K562 (cell line): ENCODE data around the gene HOXA9. TPM values are rescaled to one million over a fixed set of nuclear protein-coding genes. Genes with fewer than 3 reads are reported as not detected.

ENCODE experiments used
- ATAC-seq: fragments of 200-7000 bp; cut with Tn5 transposase; 3 replicates; pipeline ENCODE4 v1.9.1; 2020; ENCODE audit warnings: moderate library complexity
- BruUV-seq: library from RNA; stranded (reverse); fragments of 400-500 nt; replicated peaks from 2 replicates; lab custom pipeline; 2021; lab: Mats Ljungman, UMichigan
- CTCF ChIA-PET: fragments of 300-600 bp; formaldehyde crosslinking; extraction: SDS; loops from one replicate; lab custom pipeline; 2021; ENCODE audit warnings: low intra/inter-chr PET ratio; lab: Yijun Ruan, JAX
- POLR2A ChIA-PET: fragments of 300-600, 350-650 bp; sonication (Branson Sonifier 250); formaldehyde crosslinking; extraction: SDS; loops from one replicate; lab custom pipeline; 2021; ENCODE audit warnings: antibody characterized with exemption, inconsistent platforms; lab: Yijun Ruan, JAX
- DNase-seq, 4 experiments: peaks; one replicate each; pipeline versions ENCODE4 v3.0.0 to v3.0.0-alpha.2; 2011 to 2018; ENCODE audit warnings: low spot score in 3 of 4, mixed read lengths in 3 of 4; ENCODE audit errors: extremely low read depth in 1 of 4
- FAIRE-seq: peaks from 2 replicates; lab custom pipeline; 2011; peaks lifted over from hg19 to GRCh38; lab: Jason Lieb, UNC
- H2AFZ ChIP-seq: 2 replicates; pipeline ENCODE4 v1.6.0; 2011; ENCODE audit warnings: low read depth, low read length, control low read depth, inconsistent platforms
- H3K27ac ChIP-seq: fragments of 200-600 bp; 3 replicates; pipeline ENCODE4 v1.8.0; 2011; ENCODE audit warnings: low read depth, mild to moderate bottlenecking, control low read depth, inconsistent platforms, low read length, moderate library complexity, mixed read lengths; ENCODE audit errors: extremely low read depth
- H3K27me3 ChIP-seq, 2 experiments: fragments of 300-600 bp in 1 of 2; 2 replicates in 1 of 2; 3 replicates in 1 of 2; pipeline versions ENCODE4 v1.6.0 to v1.8.0; 2011; ENCODE audit warnings: inconsistent platforms in 2 of 2, low read length in 2 of 2, mild to moderate bottlenecking in 1 of 2, mixed read lengths in 1 of 2, moderate library complexity in 1 of 2; ENCODE audit not compliant: control insufficient read depth in 2 of 2, insufficient read depth in 2 of 2
- H3K36me3 ChIP-seq: fragments of 300-600 bp; 3 replicates; pipeline ENCODE4 v1.8.0; 2011; ENCODE audit warnings: mild to moderate bottlenecking, low read length, inconsistent platforms; ENCODE audit not compliant: control insufficient read depth, insufficient read depth
- H3K4me1 ChIP-seq, 2 experiments: fragments of 200-600 bp in 1 of 2; replicated peaks in 1 of 2; 2 replicates in 1 of 2; 3 replicates in 1 of 2; pipeline versions ENCODE4 v1.5.1 to v1.8.0; 2011; ENCODE audit warnings: inconsistent platforms in 2 of 2, low read length in 2 of 2, mild to moderate bottlenecking in 1 of 2, mixed read lengths in 1 of 2, moderate library complexity in 1 of 2; ENCODE audit not compliant: control insufficient read depth in 2 of 2, insufficient read depth in 2 of 2
- H3K4me2 ChIP-seq: 2 replicates; pipeline ENCODE4 v1.6.1; 2011; ENCODE audit warnings: low read length, control low read depth, inconsistent platforms, mixed read lengths; ENCODE audit not compliant: insufficient read depth
- H3K4me3 ChIP-seq: fragments of 200-600 bp; sonication (generic), shearing (Covaris generic); 2 replicates; pipeline ENCODE4 v1.5.1; 2016; ENCODE audit warnings: control low read depth, inconsistent platforms
- H3K79me2 ChIP-seq: fragments of 200-600 bp; 3 replicates; pipeline ENCODE4 v1.8.0; 2011; ENCODE audit warnings: low read length, inconsistent platforms; ENCODE audit not compliant: control insufficient read depth, insufficient read depth
- H3K9ac ChIP-seq, 2 experiments: 2 replicates each; pipeline versions ENCODE4 v1.6.0 to v1.6.1; 2011; ENCODE audit warnings: low read depth in 2 of 2, low read length in 2 of 2, control low read depth in 1 of 2, inconsistent platforms in 1 of 2, mild to moderate bottlenecking in 1 of 2, mixed read lengths in 1 of 2; ENCODE audit not compliant: insufficient read depth in 1 of 2
- H3K9me1 ChIP-seq: one replicate; pipeline ENCODE4 v1.6.0; 2011; ENCODE audit warnings: inconsistent platforms, mild to moderate bottlenecking, low read length, moderate library complexity; ENCODE audit not compliant: control insufficient read depth, insufficient read depth
- H3K9me3 ChIP-seq: replicated peaks from 2 replicates; pipeline ENCODE4 v1.5.1; 2011; ENCODE audit warnings: low read depth, low read length, inconsistent platforms; ENCODE audit not compliant: control insufficient read depth, insufficient read depth
- H4K20me1 ChIP-seq: replicated peaks from 2 replicates; pipeline ENCODE4 v1.6.1; 2011; ENCODE audit warnings: low read length, inconsistent platforms, mixed read lengths; ENCODE audit not compliant: control insufficient read depth, insufficient read depth
- CC2D1A ChIP-seq: fragments of 450-650 bp; IDR thresholded peaks from 2 replicates; pipeline ENCODE4 v1.6.1; 2017; ENCODE audit warnings: mild to moderate bottlenecking
- CHD1 ChIP-seq: fragments of 200-600 bp; sonication (generic); IDR thresholded peaks from one replicate; pipeline ENCODE4 v1.6.1; 2012; ENCODE audit warnings: mild to moderate bottlenecking, moderate library complexity, low read length, inconsistent platforms
- CREB1 ChIP-seq, 2 experiments: sonication (generic) in 1 of 2; formaldehyde crosslinking in 1 of 2; IDR thresholded peaks; 2 replicates each; pipeline versions ENCODE4 v1.6.1 to v1.8.0; 2012 to 2022; ENCODE audit warnings: inconsistent platforms in 1 of 2, mild to moderate bottlenecking in 1 of 2, missing genetic modification reagents in 1 of 2, moderate library complexity in 1 of 2
- HNRNPL ChIP-seq: fragments of 200-400 bp; formaldehyde crosslinking; IDR thresholded peaks from 2 replicates; pipeline ENCODE4 v1.6.1; 2017; ENCODE audit warnings: low read depth, mild to moderate bottlenecking, low read length
- NCOA4 ChIP-seq: fragments of 450-650 bp; IDR thresholded peaks from 2 replicates; pipeline ENCODE4 v1.6.1; 2018; ENCODE audit warnings: mild to moderate bottlenecking; ENCODE audit not compliant: partially characterized antibody
- NFIC ChIP-seq: fragments of 450-650 bp; IDR thresholded peaks from 2 replicates; pipeline ENCODE4 v1.6.1; 2017; ENCODE audit warnings: mild to moderate bottlenecking, inconsistent platforms
- OTX1 ChIP-seq: fragments of 450-650 bp; formaldehyde crosslinking; IDR thresholded peaks from 2 replicates; pipeline ENCODE4 v1.4.0; 2022; ENCODE audit warnings: mild to moderate bottlenecking
- PCBP1 ChIP-seq: fragments of 200-400 bp; formaldehyde crosslinking; IDR thresholded peaks from 2 replicates; pipeline ENCODE4 v1.6.1; 2018; ENCODE audit warnings: mild to moderate bottlenecking, low read depth, low read length; ENCODE audit not compliant: poor library complexity, severe bottlenecking
- PCBP2 ChIP-seq: fragments of 200-400 bp; formaldehyde crosslinking; IDR thresholded peaks from 2 replicates; pipeline ENCODE4 v1.6.1; 2018; ENCODE audit warnings: low read length, low read depth, mild to moderate bottlenecking, moderate library complexity; ENCODE audit not compliant: poor library complexity, severe bottlenecking
- RFX7 ChIP-seq: fragments of 250-450 bp; sonication (Bioruptor Pico); IDR thresholded peaks from 2 replicates; pipeline ENCODE4 v1.5.1; 2021; ENCODE audit warnings: mild to moderate bottlenecking
- STAT5B ChIP-seq: fragments of 250-450 bp; sonication (Bioruptor Pico); IDR thresholded peaks from 2 replicates; pipeline ENCODE4 v1.8.0; 2021; ENCODE audit warnings: mild to moderate bottlenecking, inconsistent platforms
- ZKSCAN8 ChIP-seq: fragments of 200-800 bp; sonication (Bioruptor generic); IDR thresholded peaks from 2 replicates; pipeline ENCODE4 v1.6.1; 2016; ENCODE audit warnings: missing genetic modification characterization, missing compliant biosample characterization
- ZNF12 ChIP-seq: sonication (generic); formaldehyde crosslinking; IDR thresholded peaks from 2 replicates; pipeline ENCODE4 v1.4.0; 2020; ENCODE audit warnings: mild to moderate bottlenecking, missing genetic modification reagents
- ZNF174 ChIP-seq: fragments of 250-450 bp; sonication (Bioruptor Pico); IDR thresholded peaks from 2 replicates; pipeline ENCODE4 v1.4.0; 2020; ENCODE audit warnings: mild to moderate bottlenecking
- ZNF41 ChIP-seq: fragments of 250-450 bp; sonication (Bioruptor Pico); conservative IDR thresholded peaks from 2 replicates; pipeline ENCODE4 v1.4.0; 2020; ENCODE audit warnings: mild to moderate bottlenecking
- ZNF764 ChIP-seq: fragments of 250-450 bp; sonication (Bioruptor Pico); IDR thresholded peaks from 2 replicates; pipeline ENCODE4 v1.4.0; 2020; ENCODE audit warnings: low read depth, mild to moderate bottlenecking, moderate library complexity
- WGBS: fragments of 100-300 bp; shearing (Covaris generic); methylation state at CpG from one replicate; pipeline ENCODE4 v1.1.6; 2016; ENCODE audit warnings: low coverage, mixed read lengths; ENCODE audit not compliant: insufficient coverage; ENCODE audit errors: missing lambda C conversion rate; 5-methylcytosine and 5-hydroxymethylcytosine counted together
- in situ Hi-C: fragments of 300-500 bp; cut with MboI; formaldehyde crosslinking; loops from 4 replicates; pipeline ENCODE4 v1.15.0; 2018; ENCODE audit warnings: inconsistent platforms, mixed read lengths
- intact Hi-C: fragments of 100-400 bp; cut with micrococcal nuclease; formaldehyde crosslinking; loops from 2 replicates; pipeline ENCODE4 v1.14.2; 2022
- polyA plus RNA-seq, 8 experiments: library from polyadenylated mRNA; depleted of rRNA in 4 of 8; stranded (reverse) in 5 of 8; unstranded in 3 of 8; fragments of >200 nt; fragmentation: Nextera tagmentation in 2 of 8; fragmentation: Illumina TruSeq in 1 of 8; extraction: Ambion mirVana in 2 of 8; extraction: Trizol in 1 of 8; gene quantifications; 2 replicates each; pipeline versions ENCODE4 v1.2.1 to v1.2.3, GENCODE V29; 2011 to 2014; ENCODE audit warnings: inconsistent platforms in 1 of 8, missing spikeins in 1 of 8
- total RNA-seq, 7 experiments: library from RNA; depleted of rRNA in 6 of 7; stranded (reverse); fragments of >200 nt in 6 of 7; fragmentation: Illumina TruSeq in 2 of 7; extraction: Trizol in 2 of 7; gene quantifications; 2 replicates each; pipeline versions ENCODE4 v1.2.1 to v1.2.3, GENCODE V29; 2011 to 2021; ENCODE audit warnings: low replicate concordance in 1 of 7
- TF ChIP-seq, protein P1 (sequence below): fragments of 250-450 bp; sonication (Bioruptor Pico); IDR thresholded peaks from 2 replicates; pipeline ENCODE4 v1.5.0; 2022; ENCODE audit warnings: mild to moderate bottlenecking
- TF ChIP-seq, protein P2 (sequence below), 2 experiments: fragments of 450-650 bp; conservative IDR thresholded peaks; 2 replicates each; pipeline ENCODE4 v1.6.1; 2017; ENCODE audit warnings: mild to moderate bottlenecking in 2 of 2, moderate library complexity in 2 of 2

HOXA9 gene
- total and polyA plus RNA-seq, 9 of the 15 experiments (the other 6 are each of a cell fraction or from before 2014, with no cell fraction given): not detected

DNA sequence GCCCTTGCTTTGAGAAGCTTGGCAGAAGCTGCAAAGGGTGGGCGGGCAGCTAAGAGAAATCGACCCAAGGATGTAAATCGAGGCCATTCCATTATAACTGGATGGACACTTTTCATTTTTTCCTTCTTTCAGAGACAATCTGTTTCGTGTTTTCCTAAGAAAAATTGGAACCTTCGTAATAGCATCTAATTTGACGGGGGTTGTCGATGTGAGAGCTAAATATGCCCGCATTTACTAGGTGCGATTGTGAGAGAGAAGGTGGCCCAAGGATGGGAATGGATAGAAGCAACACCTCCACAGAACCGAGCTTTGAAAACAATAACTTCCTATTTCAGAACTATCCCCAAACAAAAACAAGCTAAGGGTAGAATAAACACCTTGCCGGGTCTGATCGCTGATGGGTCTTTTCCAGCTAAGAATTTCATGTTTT, 33.9 kb downstream of the HOXA9 start (continued):
- TF ChIP-seq ZKSCAN8 (no peak), CREB1 (IDR thresholded peaks at IDR 0.05) (no peak), CREB1 (CRISPR knock-in tag; IDR thresholded peaks at IDR 0.05) (no peak), PCBP2 (no peak), NFIC (no peak), NCOA4 (no peak)
- TF ChIP-seq, protein P1, sequence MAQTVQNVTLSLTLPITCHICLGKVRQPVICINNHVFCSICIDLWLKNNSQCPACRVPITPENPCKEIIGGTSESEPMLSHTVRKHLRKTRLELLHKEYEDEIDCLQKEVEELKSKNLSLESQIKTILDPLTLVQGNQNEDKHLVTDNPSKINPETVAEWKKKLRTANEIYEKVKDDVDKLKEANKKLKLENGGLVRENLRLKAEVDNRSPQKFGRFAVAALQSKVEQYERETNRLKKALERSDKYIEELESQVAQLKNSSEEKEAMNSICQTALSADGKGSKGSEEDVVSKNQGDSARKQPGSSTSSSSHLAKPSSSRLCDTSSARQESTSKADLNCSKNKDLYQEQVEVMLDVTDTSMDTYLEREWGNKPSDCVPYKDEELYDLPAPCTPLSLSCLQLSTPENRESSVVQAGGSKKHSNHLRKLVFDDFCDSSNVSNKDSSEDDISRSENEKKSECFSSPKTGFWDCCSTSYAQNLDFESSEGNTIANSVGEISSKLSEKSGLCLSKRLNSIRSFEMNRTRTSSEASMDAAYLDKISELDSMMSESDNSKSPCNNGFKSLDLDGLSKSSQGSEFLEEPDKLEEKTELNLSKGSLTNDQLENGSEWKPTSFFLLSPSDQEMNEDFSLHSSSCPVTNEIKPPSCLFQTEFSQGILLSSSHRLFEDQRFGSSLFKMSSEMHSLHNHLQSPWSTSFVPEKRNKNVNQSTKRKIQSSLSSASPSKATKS (CRISPR knock-in tag): no peak

DNA sequence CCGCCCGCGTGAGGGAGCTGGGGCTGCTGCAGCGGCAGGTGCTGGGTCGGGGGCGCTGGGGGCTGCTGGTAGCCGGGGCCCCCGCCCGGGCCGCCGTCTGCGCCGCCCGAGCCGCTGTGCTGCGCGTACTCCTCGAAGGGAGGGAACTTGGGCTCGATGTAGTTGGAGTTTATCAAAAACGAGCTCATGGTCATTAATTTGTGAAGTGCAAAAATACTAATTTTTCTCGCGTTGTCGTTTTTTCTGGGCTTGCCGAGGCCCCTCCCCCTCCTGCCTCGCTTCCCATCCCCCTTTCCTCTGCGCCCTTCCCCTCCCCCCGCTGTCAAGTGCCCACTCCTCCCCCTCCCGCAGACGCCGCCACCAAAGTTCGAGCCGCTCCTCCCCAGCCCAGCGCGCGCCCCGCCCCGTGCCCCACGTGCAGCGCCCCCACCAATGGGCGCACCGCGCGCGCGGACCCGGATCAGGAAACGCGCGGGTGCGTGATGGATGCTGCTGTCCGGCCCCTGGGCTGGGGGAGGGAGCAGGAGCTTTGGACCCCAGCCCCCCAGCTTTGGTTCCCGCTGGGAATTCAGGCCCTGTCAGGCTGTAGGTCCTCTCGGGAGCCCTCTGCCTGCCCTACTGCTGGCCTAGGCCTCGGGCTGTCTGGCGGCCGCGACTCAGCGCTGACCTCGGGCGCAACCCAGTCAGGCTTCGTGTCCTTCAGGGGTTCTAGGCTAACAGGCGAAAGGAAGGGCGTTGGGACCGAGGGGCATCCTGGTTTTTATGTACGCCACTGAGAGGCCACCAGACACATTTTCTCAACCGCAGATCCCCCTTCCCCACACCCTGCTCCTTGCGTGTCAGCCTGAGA, 34.6 kb downstream of the HOXA9 start, which contains the start of gene HOXA4:
HOXA4 (minus strand) TSS at position 218 of the 850 bp plus-strand sequence; CDS start at position 194, 24 bp downstream.
- no peak within 1 kb of the TSS for H2AFZ ChIP-seq
- TF ChIP-seq ZNF12 (CRISPR knock-in tag) (no peak), ZNF764 (CRISPR knock-in tag) (no peak), RFX7 (CRISPR knock-in tag) (no peak), ZNF41 (CRISPR knock-in tag) (no peak), ZNF174 (CRISPR knock-in tag) (no peak), HNRNPL (no peak), CHD1 (no peak), PCBP1 (no peak), STAT5B (CRISPR knock-in tag) (no peak), OTX1 (no peak), CC2D1A (no peak)
- TF ChIP-seq, protein P2, sequence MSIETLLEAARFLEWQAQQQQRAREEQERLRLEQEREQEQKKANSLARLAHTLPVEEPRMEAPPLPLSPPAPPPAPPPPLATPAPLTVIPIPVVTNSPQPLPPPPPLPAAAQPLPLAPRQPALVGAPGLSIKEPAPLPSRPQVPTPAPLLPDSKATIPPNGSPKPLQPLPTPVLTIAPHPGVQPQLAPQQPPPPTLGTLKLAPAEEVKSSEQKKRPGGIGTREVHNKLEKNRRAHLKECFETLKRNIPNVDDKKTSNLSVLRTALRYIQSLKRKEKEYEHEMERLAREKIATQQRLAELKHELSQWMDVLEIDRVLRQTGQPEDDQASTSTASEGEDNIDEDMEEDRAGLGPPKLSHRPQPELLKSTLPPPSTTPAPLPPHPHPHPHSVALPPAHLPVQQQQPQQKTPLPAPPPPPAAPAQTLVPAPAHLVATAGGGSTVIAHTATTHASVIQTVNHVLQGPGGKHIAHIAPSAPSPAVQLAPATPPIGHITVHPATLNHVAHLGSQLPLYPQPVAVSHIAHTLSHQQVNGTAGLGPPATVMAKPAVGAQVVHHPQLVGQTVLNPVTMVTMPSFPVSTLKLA (conservative IDR thresholded peaks at IDR 0.05): no peak

More for the DNA sequence above, 34.6 kb downstream of the HOXA9 start, which contains the start of gene HOXA4:
- H4K20me1 ChIP-seq: no peaks in the 10 kb centered on the region; the same call in 1 of the 2 replicates
- no peaks in the 10 kb centered on the region for H3K9me3 ChIP-seq
- ATAC-seq: no peak
- H3K4me2 ChIP-seq: no peak within 1 kb of the TSS
- no peak within 1 kb of the TSS for H3K9ac ChIP-seq
- H3K9me1 ChIP-seq: no peaks in the 10 kb centered on the region
- no peak for FAIRE-seq
- no peak for DNase-seq
- in situ Hi-C loops: no loop called here
- peaks cover 0 to 1% of the 10 kb centered on the region in 2 experiments; a peak in 1 of 5 replicates for H3K4me1 ChIP-seq
- no peaks in the 10 kb centered on the region for H3K79me2 ChIP-seq
- no peaks in the 10 kb centered on the region for H3K36me3 ChIP-seq
- intact Hi-C loops: no loop called here
- no peak within 1 kb of the TSS for H3K4me3 ChIP-seq
- 38% methylated on average over 16 of the region's 67 CpGs for WGBS
- POLR2A ChIA-PET: interaction anchor here (0.7 kb wide), 1 partner anchor 458 kb away, joined by 3 read pairs; no protein-coding TSS in a partner anchor
- CTCF ChIA-PET: no interaction called here
- peaks cover 13 to 25% of the 10 kb centered on the region in 2 experiments for H3K27me3 ChIP-seq
- BruUV-seq: no TSS peak
- no peak within 1 kb of the TSS for H3K27ac ChIP-seq
